G401 (cell line): ENCODE results near the gene SPON1. TPM values are rescaled to one million over a fixed set of nuclear protein-coding genes. Genes with fewer than 3 reads are reported as not detected.
"Not testable (repeated sequence)": the region's sequence is repeated elsewhere in the genome, so short reads cannot be mapped to it uniquely, and the experiment has no call there.

Experiments
- DNase-seq: peaks from one replicate; pipeline ENCODE4 v3.0.0-alpha.2; 2015; ENCODE audit warnings: low spot score
- in situ Hi-C: cut with HindIII; loops from 2 replicates; pipeline ENCODE4 v1.10.0; 2016; ENCODE audit warnings: low sequenced_read_pairs, mixed read lengths
- total RNA-seq: library from RNA; depleted of rRNA; stranded (reverse); fragments of >200 nt; shearing (Covaris generic); gene quantifications from 2 replicates; pipeline ENCODE4 v1.2.3, GENCODE V29; 2014

Gene SPON1
- total RNA-seq, 1 experiment from 2014 or later, result not detected

DNA sequence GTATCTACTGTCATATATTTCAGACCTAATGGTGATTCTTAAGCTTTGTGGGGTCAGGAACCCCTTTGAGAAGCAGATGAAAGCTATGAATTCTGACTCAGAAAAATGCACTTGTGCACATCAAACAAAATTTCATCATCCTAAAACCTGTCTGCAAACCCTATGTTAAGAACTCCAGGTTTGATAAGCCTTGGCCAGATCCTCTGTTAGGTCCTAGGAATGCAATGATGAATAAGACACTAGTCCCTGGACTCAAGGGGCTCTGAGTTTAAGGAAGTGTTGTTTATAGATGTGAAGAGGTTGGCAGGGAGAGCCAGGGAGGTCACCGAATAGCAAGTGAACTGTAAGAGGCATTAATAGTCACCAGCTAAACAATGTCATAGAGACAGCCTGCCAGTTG lies 103.2 kb downstream of the SPON1 start:
- DNase-seq, result no peak
- in situ Hi-C loops, result no loop called here

DNA sequence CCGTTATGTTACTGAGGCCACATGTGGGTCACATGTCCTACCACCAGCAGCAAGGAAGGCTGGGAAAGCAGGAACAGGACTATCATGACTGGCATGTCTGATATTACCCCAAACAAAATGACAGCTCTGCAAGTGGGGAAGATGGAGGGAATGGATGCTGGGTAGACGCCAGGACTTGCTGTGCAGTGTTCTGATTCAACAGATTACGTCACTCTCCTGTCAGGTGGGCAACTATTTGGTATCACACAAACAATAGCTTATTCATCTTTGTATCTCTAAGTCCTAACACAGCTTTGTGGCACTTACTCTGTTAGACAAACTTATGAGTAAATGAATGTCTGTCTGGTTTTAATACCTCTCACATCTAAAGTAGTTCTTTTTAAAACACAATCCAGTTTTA lies 105.2 kb downstream of the SPON1 start:
- in situ Hi-C loops, result no loop called here
- DNase-seq, result peak; percentile 26

DNA sequence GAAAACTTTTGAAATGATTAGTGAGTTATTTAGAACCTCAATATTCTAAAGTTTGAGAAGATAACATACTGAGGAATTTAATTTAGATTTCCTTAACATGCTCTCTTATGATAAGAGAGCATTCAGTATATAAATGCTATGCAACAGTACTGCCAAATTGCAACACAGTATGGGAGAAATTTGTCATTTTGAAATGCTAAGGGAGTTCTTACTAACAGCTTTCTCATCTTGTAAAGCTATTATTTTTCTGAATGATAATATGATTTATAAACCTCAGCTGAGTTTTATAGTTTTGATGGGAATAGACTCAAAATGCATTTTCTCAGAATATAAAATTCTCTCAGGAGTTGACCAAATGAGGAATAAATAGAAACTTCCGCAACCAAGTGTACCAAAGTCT lies 108.4 kb downstream of the SPON1 start:
- in situ Hi-C loops, result no loop called here
- no peak for DNase-seq

DNA sequence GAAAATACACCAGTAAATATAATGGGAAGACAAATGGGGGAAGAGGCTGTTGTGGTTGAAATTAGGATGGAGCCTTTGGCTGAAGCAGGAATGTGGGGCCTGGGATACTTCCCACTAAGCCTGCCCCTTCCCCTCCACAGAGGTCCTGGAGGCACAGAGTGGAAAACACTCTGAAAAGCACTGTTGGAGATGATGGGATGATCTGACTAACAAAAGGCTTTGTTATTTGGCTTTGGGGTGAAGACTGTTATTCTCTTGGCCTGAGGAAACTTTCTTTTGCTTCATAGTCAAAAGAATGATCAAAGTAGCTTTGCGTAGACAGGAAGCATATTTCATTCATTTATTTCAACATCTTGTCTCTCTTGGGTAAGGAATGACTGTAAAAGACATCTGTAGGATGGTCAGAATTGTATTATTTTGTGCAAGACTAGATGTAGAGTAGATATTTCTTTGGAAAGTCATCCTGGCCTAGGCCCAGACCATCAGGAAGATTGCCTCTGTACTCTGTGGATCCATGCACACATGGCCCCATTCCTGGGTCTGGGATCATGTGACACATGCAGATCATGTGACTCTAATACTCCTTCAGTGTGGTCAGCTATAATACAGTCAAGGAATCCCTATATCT lies 111.4 kb downstream of the SPON1 start:
- in situ Hi-C loops, result no loop called here
- no peak for DNase-seq

DNA sequence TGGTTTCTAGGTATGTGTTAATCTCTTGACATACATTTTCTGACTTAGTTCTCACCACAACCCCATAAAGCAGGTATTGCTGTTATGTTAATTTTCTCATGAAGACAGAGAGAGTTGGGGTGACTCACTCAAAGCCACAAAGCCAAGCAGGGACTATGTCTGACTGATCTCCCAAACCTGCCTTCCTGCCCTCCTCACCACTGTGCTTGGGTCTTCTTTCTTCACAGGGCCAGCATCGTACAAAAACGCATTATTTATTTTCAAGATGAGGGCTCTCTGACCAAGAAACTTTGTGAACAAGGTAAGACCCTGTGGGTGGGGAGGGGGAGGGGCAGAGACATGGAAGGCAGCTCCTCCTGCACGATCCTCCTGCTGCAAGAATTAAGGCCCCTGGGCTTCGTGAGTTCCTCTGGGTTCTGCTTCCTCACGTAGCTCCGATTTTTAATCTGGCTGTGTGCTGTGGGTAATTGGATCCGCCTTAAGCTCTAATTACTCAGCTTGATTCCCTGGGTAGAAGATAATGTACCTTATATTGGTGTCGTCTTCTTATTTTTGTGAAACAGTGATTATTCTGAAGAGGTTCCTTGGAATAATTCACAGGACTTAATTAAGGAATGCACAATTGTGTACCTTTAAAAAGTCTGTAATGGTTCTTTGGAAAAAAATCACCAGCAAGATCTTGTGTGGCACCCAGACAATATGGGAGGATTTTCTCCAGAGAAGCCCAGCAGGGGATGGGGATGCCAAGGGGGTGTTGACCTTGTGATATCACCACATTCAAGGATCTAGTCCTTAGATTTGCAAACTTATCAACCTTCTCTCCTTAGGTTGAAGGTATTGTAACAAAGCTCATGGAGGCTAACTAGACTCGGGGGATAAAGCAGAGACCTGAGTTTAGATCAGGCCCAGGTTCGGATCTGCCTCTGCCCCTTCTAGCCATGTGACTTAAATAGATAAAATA lies 112.9 kb downstream of the SPON1 start:
- no peak for DNase-seq
- in situ Hi-C loops, result no loop called here

DNA sequence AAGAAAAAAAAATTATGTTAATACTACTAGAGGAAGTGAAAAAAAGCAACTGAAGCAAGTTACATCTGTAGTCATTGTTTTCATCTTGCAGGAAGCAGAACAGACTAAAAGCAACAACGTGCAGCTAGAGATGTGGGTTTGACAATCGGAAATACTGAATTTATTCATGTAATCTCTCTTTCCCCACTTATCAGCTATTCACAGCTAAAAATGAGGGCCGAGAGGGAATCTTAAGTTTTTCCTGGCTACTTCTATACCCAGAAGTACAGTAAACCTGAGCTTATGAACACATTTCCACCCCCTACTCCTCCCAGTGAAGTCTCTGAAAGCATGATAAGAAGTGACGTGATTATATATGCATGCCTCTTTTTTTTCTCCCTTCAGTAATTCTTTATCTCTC lies 116.5 kb downstream of the SPON1 start:
- DNase-seq, result no peak
- in situ Hi-C loops, result no loop called here

DNA sequence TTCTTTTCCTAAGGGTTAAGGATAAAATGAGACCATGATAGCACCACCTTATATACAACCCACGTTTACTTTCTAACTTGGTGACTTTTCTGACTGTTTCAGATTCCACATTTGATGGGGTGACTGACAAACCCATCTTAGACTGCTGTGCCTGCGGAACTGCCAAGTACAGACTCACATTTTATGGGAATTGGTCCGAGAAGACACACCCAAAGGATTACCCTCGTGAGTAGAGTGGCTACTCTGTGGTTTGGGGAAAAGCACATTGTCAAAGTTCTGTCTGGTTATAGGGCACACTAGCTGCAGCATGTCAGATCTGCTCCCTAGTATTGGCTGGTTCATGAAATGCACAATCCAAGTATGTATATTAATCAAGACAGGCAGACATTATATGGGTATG lies 117.3 kb downstream of the SPON1 start:
- in situ Hi-C loops, result no loop called here
- no peak for DNase-seq

DNA sequence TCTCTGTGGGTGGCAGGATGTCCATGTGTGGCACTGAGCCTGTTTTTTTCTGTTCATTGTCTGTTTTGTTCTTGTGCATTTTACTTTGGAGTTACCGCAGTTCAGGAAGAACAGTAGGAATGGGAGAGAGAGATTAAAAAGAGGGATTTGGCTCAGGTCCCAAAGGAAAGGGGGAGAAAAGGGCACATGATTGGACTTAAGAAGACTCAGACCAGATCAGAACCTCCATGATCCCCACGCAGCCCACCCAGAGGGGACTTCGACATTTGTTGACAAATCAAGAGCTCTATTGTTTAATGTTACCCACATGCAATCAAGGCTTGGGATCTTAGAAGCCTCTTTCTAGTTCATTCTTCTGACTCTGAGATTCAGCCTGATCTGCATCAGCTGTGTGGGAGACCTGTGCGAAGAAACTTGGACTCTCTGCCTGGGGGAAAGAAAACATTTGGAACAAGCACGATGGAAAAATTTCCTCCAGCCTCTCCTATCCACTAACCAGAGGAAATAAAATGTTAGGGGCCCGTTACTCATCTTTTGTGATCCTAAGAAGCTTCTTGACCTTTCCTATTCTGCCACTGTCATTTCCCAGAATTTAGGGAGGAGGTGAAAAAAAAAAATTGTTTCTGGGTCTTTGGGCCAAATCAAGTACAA lies 119.2 kb downstream of the SPON1 start:
- no peak for DNase-seq
- in situ Hi-C loops, result no loop called here

DNA sequence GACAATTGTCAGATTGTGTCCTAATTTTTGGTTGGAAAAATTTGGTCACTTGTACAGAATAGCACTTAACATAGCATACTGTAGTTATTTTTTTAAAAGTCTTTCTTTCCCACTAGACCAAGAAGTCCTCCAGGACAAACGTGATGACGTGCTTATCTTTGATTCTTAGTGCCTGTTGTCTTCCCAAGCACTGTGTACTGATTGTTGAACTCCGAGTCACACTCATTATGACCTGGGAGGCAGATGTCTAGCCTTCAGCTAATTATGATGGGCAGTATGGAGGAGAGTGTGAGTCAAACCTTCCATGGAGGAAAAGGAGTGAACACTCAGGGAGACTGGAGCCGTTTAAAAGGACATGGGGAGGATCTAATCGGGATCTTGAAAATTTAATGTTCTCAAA lies 119.8 kb downstream of the SPON1 start:
- no peak for DNase-seq
- in situ Hi-C loops, result no loop called here

DNA sequence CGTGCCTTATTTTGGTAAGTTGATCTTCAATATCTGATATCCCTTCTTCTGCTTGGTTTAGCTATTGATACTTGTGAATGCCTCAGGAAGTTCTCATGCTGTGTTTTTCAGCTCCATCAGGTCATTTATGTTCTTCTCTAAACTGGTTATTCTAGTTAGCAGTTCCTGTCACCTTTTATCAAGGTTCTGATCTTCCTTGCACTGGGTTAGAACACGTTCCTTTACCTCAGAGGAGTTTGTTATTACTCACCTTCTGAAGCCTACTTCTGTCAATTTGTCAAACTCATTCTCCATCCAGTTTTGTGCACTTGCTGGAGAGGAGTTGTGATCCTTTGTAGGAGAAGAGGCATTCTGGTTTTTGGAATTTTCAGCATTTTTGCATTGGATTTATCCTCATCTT lies 126.3 kb downstream of the SPON1 start:
- DNase-seq, in situ Hi-C loops: not testable (repeated sequence)

DNA sequence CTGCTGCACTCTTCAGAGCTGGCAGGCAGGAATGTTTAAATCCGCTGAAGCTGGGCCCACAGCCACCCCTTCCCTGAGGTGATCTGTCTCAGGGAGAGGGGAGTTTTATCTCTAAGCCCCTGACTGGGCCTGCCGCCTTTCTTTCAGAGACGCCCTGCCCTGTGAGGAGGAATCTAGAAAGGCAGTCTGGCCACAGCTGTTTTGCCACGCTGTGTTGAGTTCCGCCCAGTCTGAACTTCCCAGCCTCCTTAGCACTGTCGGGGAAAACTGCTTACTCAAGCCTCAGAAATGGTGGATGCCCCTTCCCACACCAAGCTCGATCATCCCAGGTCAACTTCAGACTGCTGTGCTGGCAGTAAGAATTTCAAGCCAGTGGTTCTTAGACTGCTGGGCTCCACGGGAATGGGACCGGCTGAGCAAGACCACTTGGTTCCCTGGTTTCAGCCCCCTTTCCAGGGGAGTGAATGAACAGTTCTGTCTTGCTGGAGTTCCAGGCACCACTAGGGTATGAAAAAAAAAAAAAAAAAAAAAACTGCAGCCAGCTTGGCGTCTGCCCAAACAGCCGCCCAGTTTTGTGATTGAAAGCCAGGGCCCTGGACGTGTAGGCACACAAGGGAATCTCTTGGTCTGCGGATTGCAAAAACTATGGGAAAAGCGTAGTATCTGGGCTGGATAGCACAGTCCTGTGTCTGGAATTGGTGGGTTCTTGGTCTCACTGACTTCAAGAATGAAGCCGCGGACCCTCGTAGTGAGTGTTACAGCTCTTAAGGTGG lies 127.4 kb downstream of the SPON1 start:
- in situ Hi-C loops, result no loop called here
- no peak for DNase-seq

DNA sequence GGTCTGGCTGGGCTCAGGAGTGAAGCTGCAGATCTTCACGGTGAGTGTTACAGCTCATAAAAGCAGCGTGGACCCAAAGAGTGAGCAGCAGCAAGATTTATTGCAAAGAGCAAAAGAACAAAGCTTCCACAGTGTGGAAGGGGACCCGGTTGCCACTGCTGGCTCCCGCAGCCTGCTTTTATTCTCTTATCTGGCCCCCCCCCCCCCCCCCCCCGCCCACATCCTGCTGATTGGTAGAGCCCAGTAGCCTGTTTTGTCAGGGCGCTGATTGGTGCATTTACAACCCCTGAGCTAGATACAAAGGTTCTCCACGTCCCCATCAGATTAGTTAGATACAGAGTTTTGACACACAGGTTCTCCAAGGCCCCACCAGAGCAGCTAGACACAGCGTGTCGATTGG lies 128.1 kb downstream of the SPON1 start:
- in situ Hi-C loops, result not testable (repeated sequence)

DNA sequence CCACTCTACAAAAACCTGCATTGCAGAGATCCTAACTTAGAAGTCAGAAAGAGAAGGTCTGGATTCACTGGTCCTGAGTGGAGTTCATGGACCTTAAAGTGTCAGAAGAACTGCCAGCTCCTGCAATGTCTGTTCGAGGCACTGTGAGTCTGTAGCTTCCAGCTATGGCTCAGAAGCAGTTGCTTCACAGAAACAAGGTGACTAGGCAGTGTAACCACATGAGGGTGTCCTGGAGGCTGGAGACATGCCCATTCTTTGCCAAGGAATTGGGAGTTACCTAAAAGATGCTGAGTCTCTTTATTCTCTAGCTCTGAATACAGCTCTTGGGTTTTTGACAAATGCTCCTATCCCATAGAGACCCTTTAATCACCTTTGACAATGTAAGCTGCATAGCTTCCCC lies 130.5 kb downstream of the SPON1 start:
- no peak for DNase-seq
- in situ Hi-C loops, result no loop called here

More for the DNA sequence above, 128.1 kb downstream of the SPON1 start:
- DNase-seq, result not testable (repeated sequence)

DNA sequence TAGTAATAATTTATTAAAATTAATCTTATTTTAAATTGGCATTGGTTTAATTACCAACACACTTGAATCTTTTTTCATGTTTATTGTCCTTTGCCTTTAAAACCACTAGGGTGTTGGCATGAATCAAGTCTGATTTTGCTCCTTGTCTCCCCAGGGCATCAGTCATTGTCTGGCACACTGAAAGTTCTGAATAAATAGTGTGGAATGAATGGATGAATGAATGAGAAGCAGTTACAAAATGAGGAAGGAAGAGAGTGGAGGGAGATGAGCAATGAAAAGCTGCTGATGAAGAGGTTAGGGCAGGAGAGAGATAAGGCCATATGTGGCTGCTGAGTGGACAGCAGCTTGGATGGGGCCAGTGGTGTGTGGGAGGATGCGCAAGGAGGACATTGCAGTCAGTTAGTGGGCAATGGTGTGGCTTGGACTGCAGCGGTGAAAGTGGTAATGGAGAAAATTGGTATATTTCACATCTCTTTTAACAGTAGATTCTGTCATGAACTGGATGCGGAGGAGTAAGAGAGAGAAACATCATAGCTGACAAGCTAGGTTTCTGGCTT lies 132.0 kb downstream of the SPON1 start:
- DNase-seq, result no peak
- in situ Hi-C loops, result no loop called here

DNA sequence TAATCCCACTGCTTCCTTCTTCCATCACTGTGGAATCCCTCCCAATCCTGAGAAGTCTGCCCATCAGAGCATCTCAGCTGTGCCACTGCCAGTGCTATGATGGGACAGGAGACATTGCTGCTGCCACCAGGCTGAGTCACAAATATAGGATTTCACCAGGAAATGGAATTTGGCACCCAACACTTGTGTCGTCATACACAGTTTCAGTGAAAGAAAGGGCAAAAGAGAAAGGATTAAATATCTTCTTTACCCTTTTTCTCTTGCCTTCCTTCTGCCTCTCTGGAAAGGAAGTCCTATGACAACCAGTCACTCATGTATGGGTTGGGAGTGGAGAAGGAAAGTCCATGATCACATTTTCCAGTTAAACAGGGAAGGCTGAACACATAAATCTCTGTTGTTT lies 133.4 kb downstream of the SPON1 start:
- in situ Hi-C loops, result no loop called here

DNA sequence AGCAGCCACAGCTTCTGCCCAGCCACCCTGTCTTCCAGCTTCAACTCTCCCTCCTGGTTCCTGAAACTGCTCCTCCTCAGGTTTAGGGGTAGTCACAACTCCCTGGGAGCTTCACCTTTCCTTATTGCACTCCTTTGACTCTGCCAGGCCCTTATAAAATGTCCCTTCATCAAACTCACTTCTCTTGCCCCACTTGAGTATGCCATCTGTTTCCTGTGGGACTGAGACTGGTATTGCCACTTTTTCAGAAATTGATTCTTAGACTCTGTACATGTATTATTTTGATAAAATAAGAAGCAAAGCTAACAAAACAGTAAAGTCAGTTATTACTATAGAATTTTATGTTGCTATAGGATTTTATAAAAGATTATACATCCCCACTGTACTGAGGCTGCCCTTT lies 134.1 kb downstream of the SPON1 start:
- DNase-seq, result no peak
- in situ Hi-C loops, result no loop called here

More for the DNA sequence above, 133.4 kb downstream of the SPON1 start:
- no peak for DNase-seq

DNA sequence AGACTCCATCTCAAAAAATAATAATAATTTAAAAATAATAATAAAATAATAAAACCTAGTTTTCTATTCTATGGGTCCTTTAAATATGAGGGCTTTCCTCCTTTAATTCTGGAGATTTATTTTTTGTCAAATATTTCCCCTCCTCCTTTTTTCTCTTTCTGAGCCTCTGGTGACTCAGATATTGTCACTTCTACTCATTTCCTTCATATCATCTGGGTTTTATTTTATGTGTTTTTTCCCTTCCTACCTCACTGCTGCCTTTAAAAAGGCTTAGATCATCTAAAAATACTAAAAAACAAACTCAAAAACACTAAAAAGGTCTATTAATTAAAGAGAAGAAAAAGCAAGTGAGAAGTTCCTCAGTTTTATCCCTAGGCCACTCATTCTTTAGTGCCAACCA lies 138.9 kb downstream of the SPON1 start:
- DNase-seq, result no peak
- in situ Hi-C loops, result no loop called here

DNA sequence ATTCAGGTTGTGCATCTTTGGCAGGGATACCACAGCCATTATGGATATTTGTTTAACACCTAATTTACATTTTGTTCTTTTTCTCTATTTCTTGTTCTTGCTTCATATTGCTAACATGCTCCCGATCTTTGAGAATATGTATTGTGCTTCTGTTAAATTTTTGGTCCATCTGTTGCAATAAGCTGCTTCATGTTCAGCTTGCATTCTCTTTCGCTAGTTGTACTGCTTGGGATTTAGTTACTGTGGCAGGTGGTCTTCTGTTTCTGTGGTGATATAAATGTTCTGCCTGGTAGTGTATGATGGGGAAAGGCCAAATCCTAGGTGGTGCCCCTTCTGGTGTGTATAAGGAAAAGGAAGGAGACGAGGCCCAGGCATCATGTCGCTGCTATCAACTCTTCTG lies 140.2 kb downstream of the SPON1 start:
- DNase-seq, result no peak
- in situ Hi-C loops, result no loop called here

DNA sequence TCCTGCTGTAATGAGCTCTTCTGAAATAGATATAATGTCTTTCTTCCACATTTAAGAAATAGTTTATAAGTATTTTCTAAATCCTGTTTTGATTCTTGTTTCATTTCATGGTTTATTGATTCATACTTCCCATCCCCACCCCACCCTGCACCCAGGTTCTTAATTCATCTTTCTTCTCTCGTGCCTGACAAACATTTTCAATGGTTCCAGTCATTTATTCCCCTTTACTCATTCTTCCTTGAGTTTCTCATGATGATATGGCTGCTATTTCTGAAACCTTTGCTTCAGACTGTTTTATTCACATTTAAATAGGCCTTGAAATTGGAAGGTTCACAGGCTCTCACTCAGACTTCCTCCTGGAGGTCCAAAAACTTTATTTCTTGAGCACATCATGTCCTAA lies 142.9 kb downstream of the SPON1 start:
- in situ Hi-C loops, result no loop called here
- no peak for DNase-seq
